MM.1S (cell line): Measurements from ENCODE around the gene MTCL1.

Experiments
- DNase-seq: peaks from one replicate; pipeline ENCODE4 v3.0.0-alpha.2; 2015
- H2AFZ ChIP-seq: fragments of 300-600 bp; sonication (generic); 2 replicates; pipeline ENCODE4 v1.6.0; 2016; ENCODE audit warnings: antibody characterized with exemption, low read length
- H3F3A ChIP-seq: fragments of 300-600 bp; sonication (generic); 2 replicates; pipeline ENCODE4 v1.6.1; 2016; ENCODE audit warnings: mild to moderate bottlenecking, antibody characterized with exemption, low read length, moderate library complexity, mixed read lengths; ENCODE audit not compliant: insufficient read depth
- H3K27ac ChIP-seq: fragments of 300-600 bp; sonication (generic); 2 replicates; pipeline ENCODE4 v1.5.1; 2016; ENCODE audit warnings: mild to moderate bottlenecking, low read length
- H3K27me3 ChIP-seq: fragments of 300-600 bp; sonication (generic); replicated peaks from 2 replicates; pipeline ENCODE4 v1.6.0; 2016; ENCODE audit warnings: low read length; ENCODE audit not compliant: insufficient read depth
- H3K36me3 ChIP-seq: fragments of 300-600 bp; sonication (generic); replicated peaks from 2 replicates; pipeline ENCODE4 v1.6.1; 2016; ENCODE audit warnings: mild to moderate bottlenecking, low read length, mixed read lengths; ENCODE audit not compliant: insufficient read depth
- H3K4me1 ChIP-seq: fragments of 300-600 bp; sonication (generic); 2 replicates; pipeline ENCODE4 v1.6.1; 2016; ENCODE audit warnings: low read length, mixed read lengths
- H3K4me2 ChIP-seq: fragments of 300-600 bp; sonication (generic); 2 replicates; pipeline ENCODE4 v1.6.0; 2016; ENCODE audit warnings: low read depth, low read length
- H3K4me3 ChIP-seq: fragments of 300-600 bp; sonication (generic); 2 replicates; pipeline ENCODE4 v1.5.1; 2016; ENCODE audit warnings: low read length, mixed read lengths
- H3K79me2 ChIP-seq: fragments of 300-600 bp; sonication (generic); 2 replicates; pipeline ENCODE4 v1.6.1; 2016; ENCODE audit warnings: mixed run types, low read length, mixed read lengths
- H3K9ac ChIP-seq: fragments of 300-600 bp; sonication (generic); 2 replicates; pipeline ENCODE4 v1.6.1; 2016; ENCODE audit warnings: low read length, mixed read lengths
- H3K9me2 ChIP-seq: fragments of 300-600 bp; sonication (generic); replicated peaks from 2 replicates; pipeline ENCODE4 v1.6.1; 2016; ENCODE audit warnings: mild to moderate bottlenecking, low read length, mixed read lengths; ENCODE audit not compliant: insufficient read depth
- H3K9me3 ChIP-seq: fragments of 300-600 bp; sonication (generic); replicated peaks from 2 replicates; pipeline ENCODE4 v1.6.1; 2016; ENCODE audit warnings: mild to moderate bottlenecking, low read length, mixed read lengths; ENCODE audit not compliant: insufficient read depth
- H4K20me1 ChIP-seq: fragments of 300-600 bp; sonication (generic); 2 replicates; pipeline ENCODE4 v1.6.1; 2016; ENCODE audit warnings: mild to moderate bottlenecking, low read length, moderate library complexity, mixed read lengths; ENCODE audit not compliant: insufficient read depth
- EZH2 ChIP-seq: fragments of 300-600 bp; sonication (generic); optimal IDR thresholded peaks from 2 replicates; pipeline ENCODE3; 2017; ENCODE audit warnings: low read depth, mild to moderate bottlenecking, antibody characterized with exemption, low read length, mixed read lengths
- EZH2phosphoT487 ChIP-seq: fragments of 300-600 bp; sonication (generic); IDR thresholded peaks from 2 replicates; pipeline ENCODE4 v1.6.1; 2018; ENCODE audit warnings: antibody characterized with exemption, low read length
- TF ChIP-seq, protein P1 (sequence below): fragments of 300-600 bp; sonication (generic); IDR thresholded peaks from 2 replicates; pipeline ENCODE4 v1.5.1; 2016; ENCODE audit warnings: antibody characterized with exemption, low read length, mixed read lengths

Gene MTCL1

DNA sequence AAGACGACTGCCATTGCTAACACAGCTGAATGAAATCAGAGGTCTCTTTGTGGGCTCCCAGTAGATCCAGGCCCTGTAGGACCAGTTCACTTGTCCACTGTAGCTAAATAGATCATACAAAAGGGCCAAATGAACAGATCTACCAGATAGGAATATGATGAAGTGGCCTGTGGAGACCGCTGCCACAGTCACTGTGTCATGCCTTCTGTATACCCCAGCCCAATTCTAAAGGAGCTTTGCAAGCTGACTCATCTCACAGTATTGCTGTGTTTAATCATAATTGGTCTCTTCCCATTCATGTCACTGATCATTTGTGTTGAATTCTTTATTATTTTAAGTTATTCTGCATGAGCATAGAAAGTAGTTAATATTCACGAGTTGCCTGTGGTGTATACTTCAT lies 125.8 kb downstream of the MTCL1 start:
- Histone ChIP-seq H3K79me2 (no peaks in the 10 kb centered on the region), H3F3A (no peaks in the 10 kb centered on the region), H3K27me3 (no peaks in the 10 kb centered on the region), H2AFZ (no peak overlapping the region), H3K9me2 (no peaks in the 10 kb centered on the region), H3K36me3 (no peaks in the 10 kb centered on the region), H3K4me1 (no peaks in the 10 kb centered on the region), H3K4me3 (no peak overlapping the region), H3K9ac (no peak overlapping the region), H3K27ac (no peak overlapping the region), H4K20me1 (no peaks in the 10 kb centered on the region), H3K9me3 (no peaks in the 10 kb centered on the region), H3K4me2 (no peak overlapping the region)
- no peak for DNase-seq
- TF ChIP-seq, protein P1, sequence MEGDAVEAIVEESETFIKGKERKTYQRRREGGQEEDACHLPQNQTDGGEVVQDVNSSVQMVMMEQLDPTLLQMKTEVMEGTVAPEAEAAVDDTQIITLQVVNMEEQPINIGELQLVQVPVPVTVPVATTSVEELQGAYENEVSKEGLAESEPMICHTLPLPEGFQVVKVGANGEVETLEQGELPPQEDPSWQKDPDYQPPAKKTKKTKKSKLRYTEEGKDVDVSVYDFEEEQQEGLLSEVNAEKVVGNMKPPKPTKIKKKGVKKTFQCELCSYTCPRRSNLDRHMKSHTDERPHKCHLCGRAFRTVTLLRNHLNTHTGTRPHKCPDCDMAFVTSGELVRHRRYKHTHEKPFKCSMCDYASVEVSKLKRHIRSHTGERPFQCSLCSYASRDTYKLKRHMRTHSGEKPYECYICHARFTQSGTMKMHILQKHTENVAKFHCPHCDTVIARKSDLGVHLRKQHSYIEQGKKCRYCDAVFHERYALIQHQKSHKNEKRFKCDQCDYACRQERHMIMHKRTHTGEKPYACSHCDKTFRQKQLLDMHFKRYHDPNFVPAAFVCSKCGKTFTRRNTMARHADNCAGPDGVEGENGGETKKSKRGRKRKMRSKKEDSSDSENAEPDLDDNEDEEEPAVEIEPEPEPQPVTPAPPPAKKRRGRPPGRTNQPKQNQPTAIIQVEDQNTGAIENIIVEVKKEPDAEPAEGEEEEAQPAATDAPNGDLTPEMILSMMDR: no peak
- TF ChIP-seq EZH2phosphoT487 (no peak), EZH2 (no peak)

DNA sequence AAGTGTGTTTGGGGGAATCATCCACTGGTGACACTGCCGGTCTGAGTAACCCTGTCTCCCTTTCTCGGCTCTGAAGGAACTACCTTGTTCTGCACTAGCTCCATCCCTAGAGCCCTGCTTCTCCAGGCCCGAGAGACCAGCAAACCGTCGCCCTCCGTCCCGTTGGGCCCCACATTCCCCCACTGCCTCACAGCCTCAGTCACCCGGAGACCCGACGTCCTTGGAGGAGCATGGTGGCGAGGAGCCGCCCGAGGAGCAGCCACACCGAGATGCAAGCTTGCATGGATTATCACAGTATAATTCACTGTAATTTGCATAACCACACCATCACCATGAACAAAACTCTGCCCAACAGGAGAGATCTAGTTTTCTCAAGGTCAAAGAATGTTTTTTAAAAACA lies 126.2 kb downstream of the MTCL1 start:
- TF ChIP-seq, protein P1: no peak
- TF ChIP-seq EZH2: no peak
- no peak for TF ChIP-seq EZH2phosphoT487
- no peaks in the 10 kb centered on the region for H4K20me1 ChIP-seq

DNA sequence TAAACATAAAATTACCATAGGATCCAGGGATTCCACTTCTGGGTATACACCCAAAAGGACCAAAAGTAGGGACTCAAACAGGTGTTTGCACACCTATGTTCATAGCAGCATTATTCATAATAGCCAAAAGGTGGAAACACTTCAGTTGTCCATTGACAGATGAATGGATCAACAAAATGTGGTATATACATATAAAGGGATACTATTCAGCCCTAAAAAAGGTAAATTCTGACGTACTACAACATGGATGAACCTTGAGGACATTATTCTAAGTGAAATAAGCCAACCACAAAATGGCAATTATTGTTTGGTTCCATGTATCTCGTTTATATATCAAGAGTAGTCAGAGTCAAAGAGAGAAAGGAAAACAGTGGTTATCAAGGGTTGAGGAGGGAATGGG lies 128.1 kb downstream of the MTCL1 start:
- no peak overlapping the region for H3K4me2 ChIP-seq
- H3K4me3 ChIP-seq: no peak overlapping the region
- H2AFZ ChIP-seq: no peak overlapping the region
- no peaks in the 10 kb centered on the region for H3K79me2 ChIP-seq
- no peaks in the 10 kb centered on the region for H4K20me1 ChIP-seq
- TF ChIP-seq EZH2: no peak
- H3K4me1 ChIP-seq: no peaks in the 10 kb centered on the region
- DNase-seq: no peak
- no peaks in the 10 kb centered on the region for H3K9me2 ChIP-seq
- H3K36me3 ChIP-seq: no peaks in the 10 kb centered on the region
- H3K27me3 ChIP-seq: no peaks in the 10 kb centered on the region
- no peaks in the 10 kb centered on the region for H3K9me3 ChIP-seq
- H3F3A ChIP-seq: no peaks in the 10 kb centered on the region
- no peak overlapping the region for H3K9ac ChIP-seq
- no peak overlapping the region for H3K27ac ChIP-seq

More for the DNA sequence above, 126.2 kb downstream of the MTCL1 start:
- no peak overlapping the region for H3K9ac ChIP-seq
- no peak overlapping the region for H3K4me2 ChIP-seq
- H3K9me2 ChIP-seq: no peaks in the 10 kb centered on the region
- no peak for DNase-seq
- no peaks in the 10 kb centered on the region for H3F3A ChIP-seq
- no peaks in the 10 kb centered on the region for H3K79me2 ChIP-seq
- no peaks in the 10 kb centered on the region for H3K27me3 ChIP-seq
- no peak overlapping the region for H3K27ac ChIP-seq
- H3K4me1 ChIP-seq: no peaks in the 10 kb centered on the region
- H3K36me3 ChIP-seq: no peaks in the 10 kb centered on the region
- H3K4me3 ChIP-seq: no peak overlapping the region
- no peak overlapping the region for H2AFZ ChIP-seq
- no peaks in the 10 kb centered on the region for H3K9me3 ChIP-seq

DNA sequence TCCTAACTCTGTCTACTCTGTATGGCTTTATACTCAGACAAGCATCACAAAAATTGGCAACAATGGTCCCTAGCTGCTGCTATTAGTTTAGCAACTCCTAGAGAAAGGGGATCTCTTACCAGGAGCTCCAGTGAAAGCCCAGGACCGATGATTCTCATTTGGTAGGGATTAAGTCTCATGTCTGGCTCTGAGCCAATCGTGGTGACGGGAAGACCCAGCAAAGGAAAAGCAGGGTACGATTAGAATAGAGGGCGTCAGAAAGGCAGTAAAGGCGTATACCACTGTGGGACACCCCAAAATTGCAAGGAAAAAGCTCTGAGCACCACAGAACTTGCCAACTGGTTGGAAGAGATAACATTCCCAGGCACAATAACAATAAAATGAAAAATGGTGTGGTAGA lies 129.5 kb downstream of the MTCL1 start:
- H3K27me3 ChIP-seq: no peaks in the 10 kb centered on the region
- no peak for DNase-seq
- H3K36me3 ChIP-seq: no peaks in the 10 kb centered on the region
- H3K4me1 ChIP-seq: no peaks in the 10 kb centered on the region
- TF ChIP-seq, protein P1: no peak
- TF ChIP-seq EZH2: no peak
- TF ChIP-seq EZH2phosphoT487: no peak
- H2AFZ ChIP-seq: no peak overlapping the region
- H4K20me1 ChIP-seq: no peaks in the 10 kb centered on the region
- H3K4me2 ChIP-seq: no peak overlapping the region
- no peaks in the 10 kb centered on the region for H3F3A ChIP-seq
- no peak overlapping the region for H3K27ac ChIP-seq
- H3K79me2 ChIP-seq: no peaks in the 10 kb centered on the region
- no peaks in the 10 kb centered on the region for H3K9me2 ChIP-seq
- H3K9me3 ChIP-seq: no peaks in the 10 kb centered on the region
- no peak overlapping the region for H3K9ac ChIP-seq
- H3K4me3 ChIP-seq: no peak overlapping the region
